Measurements from ENCODE around the gene HSBP1L1. TPM values are rescaled to one million over a fixed set of nuclear protein-coding genes. Genes with fewer than 3 reads are reported as not detected.

HSBP1L1 gene
- total RNA-seq, 1 experiment from 2014 or later: 25.7 TPM

DNA sequence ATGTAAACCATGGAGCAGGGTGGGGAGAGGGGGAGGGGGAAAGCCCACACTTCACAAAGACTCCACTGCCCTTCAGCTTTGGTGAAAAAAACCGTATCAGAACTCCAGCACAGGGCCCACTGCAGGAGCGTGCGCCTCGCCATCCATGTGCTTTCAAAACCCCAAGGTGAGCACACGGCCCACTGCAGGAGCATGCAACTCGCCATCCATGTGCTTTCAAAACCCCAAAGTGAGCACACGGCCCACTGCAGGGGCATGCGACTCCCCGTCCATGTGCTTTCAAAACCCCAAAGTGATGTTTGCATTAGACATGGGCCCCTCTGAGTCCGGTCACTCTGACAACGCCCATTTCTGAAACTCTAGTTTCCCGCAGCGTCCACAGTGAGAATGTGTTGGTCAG, 16.1 kb downstream of the HSBP1L1 start:
- no peak overlapping the region for H3K4me3 Mint-ChIP-seq (ENCODE audit: unreplicated experiment)
- BruUV-seq (replicated peaks): no TSS peak
- H3K27me3 Mint-ChIP-seq (ENCODE audit: insufficient read depth, unreplicated experiment): no peaks in the 10 kb centered on the region
- Histone ChIP-seq H3K9me3 (no peaks in the 10 kb centered on the region), H3K36me3 (ENCODE audit: control insufficient read depth, insufficient read depth, low read length) (no peaks in the 10 kb centered on the region), H3K4me1 (no peaks in the 10 kb centered on the region), H3K27me3 (replicated peaks; ENCODE audit: control insufficient read depth, insufficient read depth, low read length) (no peaks in the 10 kb centered on the region), H3K4me3 (ENCODE audit: low read depth, low read length) (no peak overlapping the region)
- intact Hi-C loops (cut with micrococcal nuclease; ENCODE audit: unreplicated experiment): no loop called here
- no peak overlapping the region for H3K27ac Mint-ChIP-seq (ENCODE audit: unreplicated experiment)
- CTCF ChIA-PET: no interaction called here
- H3K36me3 Mint-ChIP-seq (ENCODE audit: insufficient read depth, unreplicated experiment): peaks cover 27% of the 10 kb centered on the region
- TF ChIP-seq, protein P1, sequence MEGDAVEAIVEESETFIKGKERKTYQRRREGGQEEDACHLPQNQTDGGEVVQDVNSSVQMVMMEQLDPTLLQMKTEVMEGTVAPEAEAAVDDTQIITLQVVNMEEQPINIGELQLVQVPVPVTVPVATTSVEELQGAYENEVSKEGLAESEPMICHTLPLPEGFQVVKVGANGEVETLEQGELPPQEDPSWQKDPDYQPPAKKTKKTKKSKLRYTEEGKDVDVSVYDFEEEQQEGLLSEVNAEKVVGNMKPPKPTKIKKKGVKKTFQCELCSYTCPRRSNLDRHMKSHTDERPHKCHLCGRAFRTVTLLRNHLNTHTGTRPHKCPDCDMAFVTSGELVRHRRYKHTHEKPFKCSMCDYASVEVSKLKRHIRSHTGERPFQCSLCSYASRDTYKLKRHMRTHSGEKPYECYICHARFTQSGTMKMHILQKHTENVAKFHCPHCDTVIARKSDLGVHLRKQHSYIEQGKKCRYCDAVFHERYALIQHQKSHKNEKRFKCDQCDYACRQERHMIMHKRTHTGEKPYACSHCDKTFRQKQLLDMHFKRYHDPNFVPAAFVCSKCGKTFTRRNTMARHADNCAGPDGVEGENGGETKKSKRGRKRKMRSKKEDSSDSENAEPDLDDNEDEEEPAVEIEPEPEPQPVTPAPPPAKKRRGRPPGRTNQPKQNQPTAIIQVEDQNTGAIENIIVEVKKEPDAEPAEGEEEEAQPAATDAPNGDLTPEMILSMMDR (IDR thresholded peaks at IDR 0.05; ENCODE audit: insufficient read depth in 1 of 2, low read depth in 1 of 2, low read length in 1 of 2, severe bottlenecking in 1 of 2, unreplicated experiment in 1 of 2): no peak
- no peaks in the 10 kb centered on the region for H3K9me3 Mint-ChIP-seq (ENCODE audit: unreplicated experiment)
- no peaks in the 10 kb centered on the region for H3K4me1 Mint-ChIP-seq (ENCODE audit: low read depth, unreplicated experiment)
- no peak for DNase-seq
- POLR2A ChIA-PET: no interaction called here

GRCh38 chr18:79982736-79983135, 18.3 kb downstream of the HSBP1L1 start:
- H3K36me3 Mint-ChIP-seq (ENCODE audit: insufficient read depth, unreplicated experiment): peaks cover 29% of the 10 kb centered on the region

DNA sequence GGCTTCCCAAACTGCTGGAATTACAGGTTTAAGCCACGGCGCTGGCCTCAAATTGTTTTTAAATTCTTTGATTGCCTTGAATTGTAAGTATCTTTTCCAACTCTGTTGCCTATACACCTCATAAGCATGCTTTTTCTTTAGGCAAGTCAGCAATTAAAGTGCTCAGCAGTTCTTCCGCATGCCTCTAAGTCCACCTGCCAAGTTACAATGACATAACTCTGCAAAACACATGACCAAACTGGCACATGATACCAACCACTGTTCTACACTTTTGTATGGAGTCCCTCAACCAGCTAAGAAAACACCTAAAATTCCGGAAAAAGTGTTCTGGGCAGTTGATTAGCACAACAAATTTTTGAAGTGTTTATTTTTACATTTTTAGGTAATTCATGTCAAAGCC, 18.8 kb downstream of the HSBP1L1 start:
- no peaks in the 10 kb centered on the region for H3K4me1 ChIP-seq
- no peak overlapping the region for H3K4me3 Mint-ChIP-seq (ENCODE audit: unreplicated experiment)
- H3K27me3 ChIP-seq (replicated peaks; ENCODE audit: control insufficient read depth, insufficient read depth, low read length): no peaks in the 10 kb centered on the region
- no peak overlapping the region for H3K4me3 ChIP-seq (ENCODE audit: low read depth, low read length)
- H3K36me3 ChIP-seq (ENCODE audit: control insufficient read depth, insufficient read depth, low read length): no peaks in the 10 kb centered on the region
- no peak overlapping the region for H3K27ac Mint-ChIP-seq (ENCODE audit: unreplicated experiment)
- no peaks in the 10 kb centered on the region for H3K4me1 Mint-ChIP-seq (ENCODE audit: low read depth, unreplicated experiment)
- TF ChIP-seq, protein P1 (IDR thresholded peaks at IDR 0.05; ENCODE audit: insufficient read depth in 1 of 2, low read depth in 1 of 2, low read length in 1 of 2, severe bottlenecking in 1 of 2, unreplicated experiment in 1 of 2): no peak
- intact Hi-C loops (cut with micrococcal nuclease; ENCODE audit: unreplicated experiment): no loop called here
- no peak for DNase-seq
- no TSS peak for BruUV-seq (replicated peaks)
- CTCF ChIA-PET: no interaction called here
- H3K36me3 Mint-ChIP-seq (ENCODE audit: insufficient read depth, unreplicated experiment): peaks cover 29% of the 10 kb centered on the region
- H3K9me3 ChIP-seq: no peaks in the 10 kb centered on the region
- POLR2A ChIA-PET: no interaction called here
- no peaks in the 10 kb centered on the region for H3K27me3 Mint-ChIP-seq (ENCODE audit: insufficient read depth, unreplicated experiment)
- no peaks in the 10 kb centered on the region for H3K9me3 Mint-ChIP-seq (ENCODE audit: unreplicated experiment)

More at GRCh38 chr18:79982736-79983135, 18.3 kb downstream of the HSBP1L1 start:
- CTCF ChIA-PET: no interaction called here
- no peaks in the 10 kb centered on the region for H3K4me1 Mint-ChIP-seq (ENCODE audit: low read depth, unreplicated experiment)
- Histone ChIP-seq H3K9me3 (no peaks in the 10 kb centered on the region), H3K27me3 (replicated peaks; ENCODE audit: control insufficient read depth, insufficient read depth, low read length) (no peaks in the 10 kb centered on the region), H3K4me1 (no peaks in the 10 kb centered on the region), H3K4me3 (ENCODE audit: low read depth, low read length) (no peak overlapping the region), H3K36me3 (ENCODE audit: control insufficient read depth, insufficient read depth, low read length) (no peaks in the 10 kb centered on the region)
- intact Hi-C loops (cut with micrococcal nuclease; ENCODE audit: unreplicated experiment): no loop called here
- TF ChIP-seq, protein P1 (IDR thresholded peaks at IDR 0.05; ENCODE audit: insufficient read depth in 1 of 2, low read depth in 1 of 2, low read length in 1 of 2, severe bottlenecking in 1 of 2, unreplicated experiment in 1 of 2): no peak
- POLR2A ChIA-PET: no interaction called here
- H3K27ac Mint-ChIP-seq (ENCODE audit: unreplicated experiment): no peak overlapping the region
- H3K9me3 Mint-ChIP-seq (ENCODE audit: unreplicated experiment): no peaks in the 10 kb centered on the region
- no TSS peak for BruUV-seq (replicated peaks)
- DNase-seq: no peak
- H3K27me3 Mint-ChIP-seq (ENCODE audit: insufficient read depth, unreplicated experiment): no peaks in the 10 kb centered on the region
- no peak overlapping the region for H3K4me3 Mint-ChIP-seq (ENCODE audit: unreplicated experiment)

All from Caco-2 (cell line).